SK-N-MC (cell line): ENCODE data around the gene SMYD3.

Experiments
- EZH2 ChIP-seq: fragments of 200-600 bp; sonication (generic); IDR thresholded peaks from one replicate; pipeline ENCODE4 v1.6.1; 2017; ENCODE audit warnings: antibody characterized with exemption
- POLR2AphosphoS5 ChIP-seq: IDR thresholded peaks from 2 replicates; pipeline ENCODE4 v1.6.1; 2012; ENCODE audit warnings: mild to moderate bottlenecking, low read depth, low read length, borderline replicate concordance

DNA sequence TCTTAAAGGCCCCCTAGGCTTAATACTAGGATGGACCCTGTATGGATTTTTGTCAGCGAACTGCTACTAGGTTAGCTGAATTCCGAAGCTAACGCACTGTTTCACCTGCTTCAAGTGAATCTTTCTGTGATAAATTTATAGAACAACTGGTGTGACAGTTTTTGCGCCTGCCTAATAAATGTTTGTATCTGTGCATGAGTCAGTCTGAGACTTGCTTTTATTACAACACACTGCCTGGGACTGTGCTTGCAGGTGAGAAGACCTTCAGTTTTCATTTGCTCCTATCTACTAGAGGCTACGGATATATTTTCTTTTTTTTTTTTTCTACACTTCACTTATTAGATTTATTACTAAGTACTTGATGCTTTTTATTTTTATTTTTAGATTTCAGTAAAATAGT lies 420.9 kb downstream of the SMYD3 start:
- TF ChIP-seq EZH2: no peak
- no peak for TF ChIP-seq POLR2AphosphoS5
